ENCODE data around the gene RPS27A.
"Not testable (repeated sequence)": the region's sequence is repeated elsewhere in the genome, so short reads cannot be mapped to it uniquely, and the experiment has no call there.

RPS27A gene

DNA sequence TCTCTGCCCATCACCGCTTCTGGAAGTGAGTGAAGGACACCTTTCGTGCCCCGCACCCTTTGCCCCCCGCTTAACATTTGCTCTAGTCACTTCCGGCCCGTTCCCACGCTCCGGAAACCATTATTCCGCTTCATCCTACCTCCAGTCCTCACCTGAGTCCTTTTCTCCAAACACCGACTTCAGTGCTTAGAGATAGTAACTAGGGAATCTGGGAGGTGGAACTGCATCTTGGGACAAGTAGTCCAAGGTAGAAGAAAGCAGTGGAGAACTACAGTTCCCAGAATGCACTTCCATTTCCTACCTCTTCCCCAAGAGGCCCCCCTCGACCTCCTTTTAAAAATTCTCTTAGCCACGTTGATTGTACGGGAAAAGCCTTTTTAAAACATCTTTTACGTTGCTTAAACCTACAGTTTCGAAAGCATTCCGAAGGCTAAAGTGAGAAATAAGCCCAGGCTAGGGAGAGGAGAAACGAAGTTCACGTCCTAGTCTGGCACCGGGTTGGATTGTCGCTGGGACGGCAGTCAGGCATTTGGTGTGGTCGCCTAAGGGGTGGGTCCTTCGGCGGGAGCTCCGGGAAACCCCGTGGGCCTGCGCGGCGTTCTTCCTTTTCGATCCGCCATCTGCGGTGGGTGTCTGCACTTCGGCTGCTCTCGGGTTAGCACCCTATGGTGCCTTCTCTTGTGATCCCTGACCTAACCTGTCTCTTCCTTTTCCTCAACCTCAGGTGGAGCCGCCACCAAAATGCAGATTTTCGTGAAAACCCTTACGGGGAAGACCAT lies at the start of gene RPS27A, which contains the start of gene CLHC1:
Gene RPS27A, plus strand, starts transcription at position 605 of the 779 bp plus-strand sequence. Its CDS starts 137 bp downstream, at position 742.
Gene CLHC1, minus strand, starts transcription at position 210 of the 779 bp plus-strand sequence. CDS start 9,882 bp downstream, outside the sequence.
- peak; percentile 93 for DNase-seq (ENCODE audit: low spot score)

DNA sequence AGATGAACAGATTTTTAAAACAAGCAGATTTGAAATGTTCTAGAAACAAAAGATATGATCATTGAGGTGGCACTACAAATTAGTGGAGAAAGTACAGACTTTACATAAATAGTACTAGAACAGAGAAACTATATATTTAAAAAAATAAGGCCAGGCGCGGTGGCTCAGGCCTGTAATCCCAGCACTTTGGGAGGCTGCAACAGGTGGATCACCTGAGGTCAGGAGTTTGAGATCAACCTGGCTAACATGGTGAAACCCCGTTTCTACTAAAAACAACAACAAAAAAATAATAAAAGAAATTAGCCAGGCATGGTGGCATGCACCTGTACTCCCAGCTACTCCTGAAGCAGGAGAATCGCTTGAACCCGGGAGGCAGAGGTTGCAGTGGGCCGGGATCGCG lies 45.7 kb upstream of the RPS27A start:
- not testable (repeated sequence) for DNase-seq (ENCODE audit: low spot score)

DNA sequence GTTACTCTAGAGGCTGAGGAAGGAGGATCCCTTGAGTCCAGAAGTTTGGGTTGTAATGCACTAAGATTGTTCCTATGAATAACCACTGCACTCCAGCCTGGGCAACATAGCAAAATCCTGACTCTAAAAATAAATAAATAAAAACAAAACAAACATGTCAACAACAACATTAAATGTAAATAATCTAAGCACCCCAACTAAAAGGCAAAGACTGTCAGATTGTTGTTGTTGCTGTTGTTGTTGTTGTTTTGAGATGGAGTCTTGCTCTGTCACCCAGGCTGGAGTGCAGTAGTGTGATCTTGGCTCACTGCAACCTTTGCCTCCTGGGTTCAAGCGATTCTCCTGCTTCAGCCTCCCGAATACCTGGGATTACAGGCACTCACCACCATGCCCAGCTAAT lies 40.6 kb upstream of the RPS27A start:
- DNase-seq (ENCODE audit: low spot score) = not testable (repeated sequence)

DNA sequence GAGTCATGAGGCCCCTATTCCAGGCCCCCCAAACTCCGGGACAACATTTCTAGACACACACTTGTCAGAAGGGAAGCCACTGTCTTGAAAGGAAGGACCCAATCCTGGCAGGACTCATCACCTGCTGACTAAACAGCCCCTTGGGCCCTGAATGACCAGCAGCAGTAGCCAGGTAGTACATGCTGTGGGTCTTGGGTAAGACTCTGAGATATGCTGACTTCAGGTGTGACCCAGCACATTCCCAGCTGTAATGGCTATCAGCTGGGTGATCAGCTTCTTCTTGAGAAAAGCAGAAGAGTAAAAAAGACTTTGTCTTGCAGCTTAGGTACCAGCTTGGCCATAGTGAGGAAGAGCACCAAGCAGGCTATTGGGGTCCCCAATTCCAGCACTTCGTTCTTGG lies 36.0 kb upstream of the RPS27A start:
- DNase-seq (ENCODE audit: low spot score) = no peak

DNA sequence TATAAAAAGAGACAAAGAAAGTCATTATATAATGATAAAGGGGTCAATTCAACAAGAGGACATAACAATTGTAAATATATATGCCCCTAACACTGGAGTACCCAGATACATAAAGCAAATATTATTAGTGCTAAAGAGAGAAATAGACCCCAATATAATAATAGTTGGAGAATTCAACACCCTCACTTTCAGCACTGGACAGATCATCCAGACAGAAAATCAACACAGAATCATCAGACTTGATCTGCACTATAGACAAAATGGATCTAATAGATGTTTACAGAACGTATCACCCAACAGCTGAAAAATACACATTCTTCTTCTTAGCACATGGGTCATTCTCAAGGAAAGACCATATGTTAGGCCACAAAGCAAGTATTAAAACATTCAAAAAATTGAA lies 32.1 kb upstream of the RPS27A start:
- no peak for DNase-seq (ENCODE audit: low spot score)

DNA sequence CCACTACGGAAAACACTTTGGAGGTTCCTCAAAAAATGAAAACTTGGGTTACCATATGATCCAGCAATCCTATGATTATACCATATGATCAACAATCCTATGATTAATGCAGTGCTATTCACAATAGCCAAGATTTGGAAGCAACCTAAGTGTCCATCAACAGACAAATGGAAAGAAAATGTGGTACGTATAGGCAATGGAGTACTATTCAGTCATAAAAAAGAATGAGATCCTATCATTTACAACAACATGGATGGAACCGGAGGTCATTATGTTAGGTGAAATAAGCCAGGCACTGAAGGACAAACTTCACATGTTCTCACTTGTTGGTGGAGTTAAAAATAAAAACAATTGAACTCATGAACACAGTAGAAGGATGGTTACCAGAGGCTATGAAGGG lies 28.0 kb upstream of the RPS27A start:
- DNase-seq (ENCODE audit: low spot score) = no peak

DNA sequence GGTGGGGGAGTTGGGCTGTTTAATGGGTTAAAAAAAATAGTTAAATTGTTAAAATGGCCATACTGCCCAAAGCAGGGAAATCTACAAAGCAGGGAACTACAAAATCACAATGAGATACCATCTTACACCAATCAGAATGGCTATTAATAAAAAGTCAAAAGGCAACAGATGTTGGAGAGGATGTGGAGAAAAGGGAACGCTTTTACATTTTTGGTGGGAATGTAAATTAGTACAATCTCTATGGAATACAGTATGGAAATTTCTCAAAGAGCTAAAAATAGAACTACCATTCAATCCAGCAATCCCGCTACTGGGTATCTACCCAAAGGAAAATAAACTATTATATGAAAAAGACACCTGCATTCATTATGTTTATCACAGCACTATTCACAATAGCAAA lies 27.5 kb upstream of the RPS27A start:
- DNase-seq (ENCODE audit: low spot score) = no peak

DNA sequence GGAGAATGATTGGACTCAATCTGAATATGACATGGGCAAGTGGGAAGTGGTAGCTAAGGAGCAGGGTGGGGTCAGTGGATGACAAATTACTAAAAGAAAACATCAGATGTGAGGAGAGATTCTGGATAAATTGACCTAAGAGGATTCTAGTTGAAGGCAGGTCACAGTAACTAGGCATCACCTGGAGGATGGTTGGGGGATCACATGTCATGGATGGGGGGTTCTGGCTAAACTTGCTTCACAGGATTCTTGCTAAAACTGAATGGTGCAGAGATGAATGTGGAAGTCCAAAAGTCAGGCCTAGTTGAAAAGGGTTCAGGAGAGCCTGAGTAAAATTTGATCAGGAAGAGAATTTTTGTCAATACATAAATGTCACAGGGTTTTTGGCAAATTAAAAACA lies 18.7 kb upstream of the RPS27A start:
- DNase-seq (ENCODE audit: low spot score) = no peak

DNA sequence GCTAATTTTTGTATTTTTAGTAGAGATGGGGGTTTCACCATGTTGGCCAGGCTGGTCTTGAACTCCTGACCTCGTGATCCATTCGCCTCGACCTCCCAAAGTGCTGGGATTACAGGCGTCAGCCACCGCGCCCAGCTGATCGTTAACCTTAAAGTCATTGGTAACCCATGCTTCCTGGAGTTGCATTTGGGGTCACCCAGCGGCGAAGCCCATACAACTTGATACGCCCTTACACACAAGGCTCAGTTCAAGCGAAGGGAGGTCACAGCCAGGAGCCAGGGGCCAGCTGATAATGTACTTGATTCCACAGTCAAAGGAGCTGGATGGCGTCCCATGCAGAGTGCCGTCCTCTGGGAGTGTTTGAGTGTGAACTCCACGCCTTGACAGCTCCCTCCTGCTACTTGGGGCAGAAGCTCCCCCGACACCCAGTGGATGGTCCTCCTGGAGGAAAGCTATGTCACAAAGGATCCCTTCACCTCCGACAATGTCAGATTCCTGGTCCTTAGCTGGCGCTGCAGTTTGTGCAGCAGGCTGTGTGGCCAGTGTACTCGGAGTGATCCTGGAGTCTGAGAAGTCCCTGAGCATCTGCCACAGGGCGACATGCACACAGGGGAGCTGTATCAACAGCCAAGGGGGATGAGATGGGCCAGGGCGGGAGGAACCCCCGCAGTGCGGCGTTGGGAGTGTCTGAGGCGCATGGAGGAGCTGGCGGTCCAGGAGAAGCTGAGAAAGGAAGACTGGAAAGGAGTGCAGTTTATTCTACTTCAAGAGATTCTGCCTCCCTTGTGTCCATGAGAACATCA lies 8.3 kb upstream of the RPS27A start:
- no peak for DNase-seq (ENCODE audit: low spot score)

DNA sequence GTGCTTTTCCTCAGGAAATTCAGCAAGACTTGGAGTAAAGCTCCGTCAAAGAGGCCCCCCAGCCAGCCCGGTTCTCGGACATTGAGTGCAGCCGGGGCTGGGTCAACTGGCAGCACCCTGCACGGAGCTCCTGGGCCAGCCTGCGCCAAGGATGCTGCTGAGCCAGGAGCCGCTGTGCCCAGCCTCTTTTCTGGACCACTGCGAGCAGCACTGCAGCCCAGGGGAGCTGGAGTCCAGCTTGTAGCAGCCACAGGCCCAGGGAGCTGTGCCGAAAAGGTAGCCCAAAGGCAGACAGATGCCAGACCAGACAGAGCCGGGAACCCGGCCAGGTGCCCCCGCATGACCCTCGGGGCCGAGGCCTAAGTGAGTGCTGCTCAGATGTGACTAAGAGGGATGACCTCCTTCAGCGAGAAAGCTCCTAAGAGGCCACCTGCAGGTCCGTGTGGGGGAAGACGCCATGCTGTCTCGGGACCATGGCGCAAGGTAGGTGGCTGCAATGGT lies 7.7 kb upstream of the RPS27A start:
- DNase-seq (ENCODE audit: low spot score) = no peak

DNA sequence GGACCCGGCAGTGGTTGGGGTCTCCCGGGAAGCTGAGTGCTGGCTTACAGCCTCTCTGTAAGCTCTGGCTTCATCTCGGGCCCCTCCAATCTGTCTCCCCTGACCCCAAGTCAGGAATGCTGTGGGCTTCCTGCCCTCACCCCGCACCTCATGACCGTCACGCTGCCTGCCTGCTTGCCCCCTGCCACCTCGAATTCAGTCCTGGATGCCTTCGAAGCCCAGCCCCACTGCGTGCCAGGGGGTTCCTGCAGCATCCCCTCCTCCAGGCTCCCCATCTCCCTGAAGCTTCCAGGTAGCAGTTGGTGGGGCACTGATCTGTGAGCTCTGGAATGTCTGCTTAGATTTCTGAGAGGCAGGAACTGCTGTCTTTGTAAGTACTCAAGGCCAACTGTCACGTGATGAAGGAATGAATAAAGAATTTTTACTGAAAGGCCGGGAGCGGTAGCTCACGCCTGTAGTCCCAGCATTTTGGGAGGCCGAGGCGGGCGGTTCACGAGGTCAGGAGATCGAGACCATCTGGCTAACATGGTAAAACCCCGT lies 6.9 kb upstream of the RPS27A start:
- DNase-seq (ENCODE audit: low spot score) = no peak

DNA sequence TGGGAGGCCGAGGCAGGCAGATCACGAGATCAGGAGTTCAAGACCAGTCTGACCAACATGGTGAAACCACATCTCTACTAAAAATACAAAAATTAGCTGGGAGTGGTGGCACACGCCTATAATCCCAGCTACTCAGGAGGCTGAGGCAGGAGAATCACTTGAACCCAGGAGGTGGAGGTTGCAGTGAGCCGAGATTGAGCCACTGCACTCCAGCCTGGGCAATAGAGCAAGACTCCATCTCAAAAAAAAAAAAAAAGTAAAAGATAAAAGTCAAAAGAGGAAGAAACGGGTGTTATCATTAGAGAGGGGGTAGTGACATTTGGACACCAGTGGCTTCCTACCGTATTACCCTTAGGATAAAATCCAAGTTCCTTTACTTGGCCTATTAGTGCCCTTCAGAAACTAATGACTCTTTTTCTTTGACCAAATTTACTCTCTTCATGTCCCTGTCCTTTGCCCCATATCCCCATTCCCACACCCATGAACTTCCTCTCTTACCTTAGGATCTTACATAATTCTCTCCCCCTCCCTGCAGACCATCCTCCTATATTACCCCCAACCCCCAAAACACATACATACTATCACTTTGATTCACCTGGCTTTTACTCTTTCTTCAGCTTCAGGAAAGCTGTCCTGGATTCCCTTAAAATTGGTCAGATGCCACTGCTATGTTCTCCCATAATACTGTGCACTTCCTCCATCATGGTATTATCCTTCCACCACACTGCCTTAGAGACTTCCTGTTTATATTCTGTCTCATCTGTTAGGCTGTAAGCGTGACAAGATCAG lies 4.9 kb upstream of the RPS27A start:
- DNase-seq (ENCODE audit: low spot score) = not testable (repeated sequence)

DNA sequence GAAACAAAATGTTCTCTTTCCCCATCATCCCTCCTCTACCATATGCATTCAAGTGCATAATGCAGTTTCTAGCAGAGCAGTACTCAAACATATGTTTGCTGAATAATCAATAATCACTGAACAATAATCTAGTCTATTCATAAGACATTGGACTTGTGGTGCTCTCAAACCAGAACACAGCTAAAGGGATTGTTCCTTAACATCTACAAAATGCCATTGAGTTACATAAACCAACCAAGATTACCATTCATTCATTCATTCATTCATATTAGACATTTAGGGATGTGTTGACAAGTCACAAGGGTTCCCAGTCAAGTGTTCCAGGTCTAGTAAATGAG lies 4.3 kb upstream of the RPS27A start:
- DNase-seq (ENCODE audit: low spot score) = no peak

DNA sequence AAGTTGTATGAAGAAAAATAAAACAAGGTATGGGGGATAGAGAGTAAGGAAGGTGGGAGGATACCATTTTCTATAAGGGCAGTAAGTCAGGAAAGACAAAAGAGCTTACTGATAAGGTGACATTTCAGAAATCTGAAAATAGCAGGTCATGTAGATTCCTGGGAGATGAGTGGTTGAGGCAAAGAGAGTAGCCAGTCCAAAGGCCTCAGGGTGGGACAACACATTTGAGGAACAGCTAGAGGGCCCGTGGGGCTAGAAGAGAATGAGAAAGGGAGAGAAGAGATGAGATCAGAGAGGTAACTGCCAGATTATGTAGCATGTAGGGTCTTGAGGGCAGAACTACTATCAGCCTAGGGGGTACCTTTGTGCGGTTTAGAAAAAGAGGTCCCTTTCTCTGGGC lies 3.3 kb upstream of the RPS27A start:
- no peak for DNase-seq (ENCODE audit: low spot score)

DNA sequence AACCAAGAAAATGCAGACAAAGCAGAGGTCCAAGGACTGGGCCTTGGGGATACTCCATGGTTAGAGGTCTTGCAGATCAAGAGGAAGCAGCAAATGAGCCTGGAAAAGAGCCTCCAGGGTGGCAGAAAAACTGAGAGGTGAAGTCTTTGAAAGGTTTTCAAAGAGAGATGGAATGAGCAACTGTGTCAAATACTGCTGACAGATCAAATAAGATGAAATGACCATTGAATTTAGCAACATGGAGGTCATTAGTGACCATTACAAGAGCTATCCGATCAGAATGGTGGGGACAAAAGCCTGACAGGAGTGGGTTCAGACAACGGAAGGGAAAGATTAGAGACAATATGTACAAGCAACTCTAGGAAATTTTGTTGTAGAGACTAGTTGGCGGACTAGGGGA lies 1.9 kb upstream of the RPS27A start:
- no peak for DNase-seq (ENCODE audit: low spot score)

DNA sequence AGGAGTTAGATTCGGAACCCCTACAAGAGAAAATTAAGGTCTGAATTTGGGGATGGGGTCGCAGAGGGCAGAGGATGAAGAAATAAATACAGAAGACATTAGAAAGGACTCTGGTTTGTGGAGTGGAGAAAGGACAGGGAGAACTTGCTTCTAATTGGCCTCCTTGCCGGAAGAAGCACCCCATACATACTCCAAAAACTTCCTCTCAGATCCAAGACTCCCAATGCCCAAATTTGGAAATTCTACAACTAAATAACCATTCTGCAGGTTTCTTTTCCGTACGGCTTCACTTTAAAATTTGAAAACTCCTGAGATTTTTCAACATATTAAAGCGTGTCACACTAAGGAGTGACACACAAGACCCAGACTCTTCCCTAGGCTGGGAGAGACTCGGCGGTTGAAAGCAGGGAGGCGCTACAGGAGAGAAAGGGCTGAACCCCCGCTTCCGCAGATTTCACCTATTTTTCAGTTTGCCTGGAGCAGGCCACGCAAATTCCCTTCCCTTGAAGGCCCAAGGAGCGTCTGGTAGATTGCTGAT lies 873 bp upstream of the RPS27A start:
- DNase-seq (ENCODE audit: low spot score) = peak; percentile 39

DNA sequence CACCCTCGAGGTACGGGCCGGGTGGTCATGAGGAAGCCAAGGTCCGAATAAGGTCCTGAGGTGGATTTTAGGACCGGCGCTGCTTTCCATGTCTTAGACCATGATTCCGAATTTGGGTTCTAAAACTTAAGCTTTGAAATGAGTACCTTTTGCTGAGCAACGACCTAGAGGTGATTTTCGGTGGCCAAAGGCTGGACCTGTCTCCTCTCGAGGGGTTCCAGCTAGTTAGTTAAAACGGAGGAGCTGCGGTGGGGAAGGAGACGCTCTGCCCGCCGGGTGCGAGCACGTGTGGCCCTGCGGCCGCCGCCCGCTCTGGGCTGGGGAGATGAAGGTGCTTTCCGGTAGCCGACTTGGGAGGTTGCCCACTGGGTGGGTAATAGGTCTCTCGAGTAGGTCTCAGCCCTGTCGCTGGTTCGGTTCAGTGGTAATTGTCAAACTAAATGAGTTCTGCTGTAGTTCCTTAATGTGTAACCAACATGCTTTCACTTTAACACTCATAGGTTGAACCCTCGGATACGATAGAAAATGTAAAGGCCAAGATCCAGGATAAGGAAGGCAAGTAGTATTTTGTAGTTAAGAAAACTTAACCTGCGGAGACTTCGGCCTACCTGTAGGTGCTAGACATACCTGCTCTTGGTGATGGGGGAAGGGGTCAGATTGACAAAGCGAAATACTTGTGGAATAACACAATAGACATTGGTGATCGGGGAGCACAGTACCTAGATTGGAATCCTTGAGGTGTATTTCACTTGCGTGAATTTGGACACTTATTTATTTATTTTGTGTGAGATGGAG lies 572 bp downstream of the RPS27A start:
- DNase-seq (ENCODE audit: low spot score) = peak; percentile 14

DNA sequence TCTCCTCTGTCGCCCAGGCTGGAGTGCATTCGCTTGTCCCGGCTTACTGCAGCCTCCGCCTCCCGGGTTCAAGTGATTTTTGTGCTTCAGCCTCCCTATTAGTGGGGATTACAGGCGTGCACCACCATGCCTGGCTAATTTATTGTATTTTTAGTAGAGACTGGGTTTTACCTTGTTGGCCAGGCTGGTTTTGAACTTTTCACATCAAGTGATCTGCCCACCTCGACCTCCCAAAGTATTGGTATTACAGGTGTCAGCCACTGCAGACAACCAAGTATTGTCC lies 1.1 kb downstream of the RPS27A start:
- DNase-seq (ENCODE audit: low spot score) = no peak

DNA sequence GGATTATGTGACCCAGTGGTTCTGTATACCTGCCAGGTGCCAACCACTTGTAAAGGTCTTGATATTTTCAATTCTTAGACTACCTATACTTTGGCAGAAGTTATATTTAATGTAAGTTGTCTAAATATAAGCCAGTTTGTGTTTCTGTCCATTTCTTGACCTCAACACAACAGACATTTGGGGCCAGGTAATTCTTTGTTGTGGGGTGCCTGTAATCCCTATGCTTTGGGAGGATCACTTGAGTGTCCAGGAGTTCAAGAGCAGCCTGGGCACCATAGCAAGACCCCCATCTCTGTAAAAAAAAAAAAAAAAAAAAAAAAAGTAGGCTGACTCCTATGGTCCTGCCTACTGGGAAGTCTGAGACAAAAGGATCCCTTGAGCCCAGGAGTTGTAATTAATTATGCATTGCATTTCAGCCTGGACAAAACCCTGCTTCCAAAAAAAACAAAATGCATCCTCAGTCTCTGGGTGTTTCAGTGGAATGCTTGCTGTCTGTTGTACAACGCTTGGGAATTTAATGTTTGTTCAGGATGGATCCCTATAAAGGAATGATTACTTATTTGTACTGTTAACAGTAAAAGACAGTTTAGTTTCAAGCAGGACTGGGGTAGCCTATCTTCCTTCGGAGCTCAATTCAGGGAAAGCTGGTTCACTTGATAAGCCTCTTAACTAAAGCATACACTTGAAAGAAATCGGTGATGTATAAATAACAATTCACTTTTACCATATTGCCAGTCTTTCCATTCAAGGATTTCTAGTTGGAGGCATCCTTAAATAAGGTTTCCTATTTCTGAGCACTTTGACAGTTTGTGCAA lies 3.4 kb downstream of the RPS27A start:
- no peak for DNase-seq (ENCODE audit: low spot score)

DNA sequence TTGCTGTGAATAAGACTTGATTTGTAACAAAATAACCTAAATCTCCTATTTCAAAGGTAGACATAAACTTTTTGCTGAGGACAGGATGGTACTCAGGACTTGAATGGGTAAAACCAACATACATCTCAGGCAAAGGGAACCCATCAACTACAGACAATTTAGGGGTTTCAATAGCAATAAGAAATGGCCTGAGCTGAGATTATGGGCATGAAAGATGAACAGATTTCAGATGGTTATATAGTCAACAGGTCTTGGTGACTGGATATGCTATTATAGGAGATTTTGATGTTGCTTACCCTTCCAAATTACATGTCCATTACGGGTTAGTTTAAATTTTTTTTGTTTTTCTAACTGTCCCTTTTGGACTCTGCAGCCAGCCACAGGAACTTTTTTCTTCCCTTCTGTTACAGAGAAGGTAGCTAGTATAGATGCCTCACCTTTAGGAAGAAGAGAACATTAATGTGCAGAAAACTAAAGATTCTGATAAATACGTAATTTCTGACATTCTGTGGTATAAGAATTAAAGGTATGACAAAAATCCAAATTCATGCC lies 4.6 kb downstream of the RPS27A start:
- no peak for DNase-seq (ENCODE audit: low spot score)

All from AG08395 (cell line).